ENCODE data around the gene THEMIS. TPM values are rescaled to one million over a fixed set of nuclear protein-coding genes. Genes with fewer than 3 reads are reported as not detected.

Gene THEMIS
- total and polyA plus RNA-seq, 2 of the 4 experiments (the other 2 are of a cell fraction): not detected

DNA sequence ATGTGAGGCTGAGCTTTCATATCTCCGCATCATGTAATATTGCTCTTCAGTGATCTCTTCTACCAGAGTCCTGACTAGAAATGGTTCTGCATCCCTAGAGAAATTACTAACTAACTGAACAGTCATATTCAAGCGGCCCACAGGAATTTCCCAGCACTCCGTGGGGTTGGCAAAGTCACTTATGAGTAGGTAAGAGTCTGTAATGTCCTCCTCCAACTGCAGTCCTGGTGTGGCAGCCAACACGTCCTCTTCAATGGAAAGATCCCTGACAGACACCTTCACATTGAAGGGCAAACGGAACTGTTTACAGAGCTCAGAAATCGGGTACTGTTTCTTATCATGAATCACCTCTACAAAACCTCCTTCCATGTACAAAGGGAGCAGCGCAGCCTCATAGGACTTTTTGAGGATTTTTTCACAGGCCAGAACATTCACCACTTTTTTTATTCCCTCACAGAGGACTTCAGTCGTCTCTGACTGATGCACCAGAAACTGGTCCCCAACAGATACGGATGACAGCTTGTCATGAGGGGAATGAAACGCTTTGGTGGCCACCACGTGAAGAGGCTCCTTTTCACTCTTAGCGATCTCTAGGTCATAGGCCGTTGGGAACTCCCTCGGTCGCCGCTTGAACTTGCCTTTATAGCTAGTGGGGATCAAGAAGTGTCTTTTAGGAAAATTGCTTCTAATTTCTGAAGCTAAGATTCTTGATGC is 87.7 kb downstream of the THEMIS start:
- no peak overlapping the region for H2BK120ac ChIP-seq (ENCODE audit: low read depth, low read length)
- ChIA-PET CTCF (interaction anchor here (1.0 kb wide), 1 partner anchor 10 kb away, joined by 3 read pairs; no protein-coding TSS in a partner anchor), POLR2A (ENCODE audit: unreplicated experiment) (interaction anchor here (0.5 kb wide), 1 partner anchor 1867 kb away, joined by 10 read pairs; no protein-coding TSS in a partner anchor)
- H4K5ac ChIP-seq (ENCODE audit: low read depth, low read length): no peak overlapping the region
- no peak overlapping the region for H2AK9ac ChIP-seq (replicated peaks; ENCODE audit: low read depth, low read length, poor library complexity)
- H3K4me1 ChIP-seq (ENCODE audit: control insufficient read depth, insufficient read depth, low read length): no peaks in the 10 kb centered on the region
- H2AFZ ChIP-seq (replicated peaks; ENCODE audit: low read length, poor library complexity): no peak overlapping the region
- no peaks in the 10 kb centered on the region for H3K36me3 ChIP-seq (ENCODE audit: control insufficient read depth, insufficient read depth, low read length)
- in situ Hi-C loops (cut with MboI; ENCODE audit: low sequenced_read_pairs): no loop called here
- dilution Hi-C loops (cut with HindIII; ENCODE audit: low sequenced_read_pairs, unreplicated experiment): no loop called here
- no peak overlapping the region for H3K4me2 ChIP-seq (ENCODE audit: low read depth, low read length)
- intact Hi-C loops (cut with micrococcal nuclease): no loop called here
- WGBS, 2 experiments (ENCODE audit: extremely low coverage in 2 of 2, insufficient read length in 1 of 2): 93% methylated on average over 2 of the region's 16 CpGs; no CpG with 5 or more reads in 1 of the 2 experiments
- no peak overlapping the region for H2AK5ac ChIP-seq (ENCODE audit: low read depth, low read length)
- H3K4ac ChIP-seq (ENCODE audit: low read depth, low read length): no peak overlapping the region
- no peak overlapping the region for H3K23ac ChIP-seq (ENCODE audit: low read depth, low read length)
- no peaks in the 10 kb centered on the region for H3K9me3 ChIP-seq (ENCODE audit: control insufficient read depth, insufficient read depth, low read length)
- no peak overlapping the region for H3K27ac ChIP-seq (ENCODE audit: insufficient read depth, low read length)
- no peaks in the 10 kb centered on the region for H3K9me1 ChIP-seq (ENCODE audit: insufficient read depth, low read length)
- H2BK15ac ChIP-seq (ENCODE audit: low read depth, low read length): no peak overlapping the region
- no peak overlapping the region for H4K8ac ChIP-seq (ENCODE audit: low read depth in 2 of 2, low read length in 2 of 2)
- ATAC-seq (ENCODE audit: low read depth) (no peak), DNase-seq (no peak)
- H3K4me3 ChIP-seq (ENCODE audit: insufficient read depth, low read depth, low read length): no peak overlapping the region
- no peak overlapping the region for H3K14ac ChIP-seq (replicated peaks; ENCODE audit: low read depth, low read length)
- TF ChIP-seq, protein P1, sequence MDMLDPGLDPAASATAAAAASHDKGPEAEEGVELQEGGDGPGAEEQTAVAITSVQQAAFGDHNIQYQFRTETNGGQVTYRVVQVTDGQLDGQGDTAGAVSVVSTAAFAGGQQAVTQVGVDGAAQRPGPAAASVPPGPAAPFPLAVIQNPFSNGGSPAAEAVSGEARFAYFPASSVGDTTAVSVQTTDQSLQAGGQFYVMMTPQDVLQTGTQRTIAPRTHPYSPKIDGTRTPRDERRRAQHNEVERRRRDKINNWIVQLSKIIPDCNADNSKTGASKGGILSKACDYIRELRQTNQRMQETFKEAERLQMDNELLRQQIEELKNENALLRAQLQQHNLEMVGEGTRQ (IDR thresholded peaks at IDR 0.05; ENCODE audit: low read depth, low read length): no peak
- no peak for TF ChIP-seq FOS (IDR thresholded peaks at IDR 0.05; ENCODE audit: low read depth, low read length)
- TF ChIP-seq MAFK (IDR thresholded peaks at IDR 0.05; ENCODE audit: low read depth, low read length): no peak
- TF ChIP-seq NFE2L2 (IDR thresholded peaks at IDR 0.05; ENCODE audit: low read depth, low read length): no peak
- TF ChIP-seq SMC3 (IDR thresholded peaks at IDR 0.05; ENCODE audit: low read depth, low read length): no peak
- no peak for TF ChIP-seq POLR2A (IDR thresholded peaks at IDR 0.05; ENCODE audit: low read depth, low read length)
- no peak for TF ChIP-seq BHLHE40 (IDR thresholded peaks at IDR 0.05; ENCODE audit: low read depth, low read length)
- TF ChIP-seq RFX5 (IDR thresholded peaks at IDR 0.05; ENCODE audit: low read depth, low read length): no peak
- H3K18ac ChIP-seq (ENCODE audit: low read depth, low read length): no peak overlapping the region
- no peaks in the 10 kb centered on the region for H3K79me1 ChIP-seq (ENCODE audit: low read depth in 1 of 2, low read length in 2 of 2)
- no peak overlapping the region for H4K91ac ChIP-seq (ENCODE audit: insufficient read depth, low read depth, low read length)
- no peaks in the 10 kb centered on the region for H4K20me1 ChIP-seq (ENCODE audit: insufficient read depth, low read length)
- no peak overlapping the region for H2BK20ac ChIP-seq (ENCODE audit: low read depth, low read length)
- no peak overlapping the region for H2BK5ac ChIP-seq (ENCODE audit: low read depth, low read length, poor library complexity, severe bottlenecking)
- H3K27me3 ChIP-seq (ENCODE audit: control insufficient read depth, insufficient read depth, low read length): peaks cover 12% of the 10 kb centered on the region
- H3K9ac ChIP-seq (ENCODE audit: low read depth, low read length): no peak overlapping the region
- H3K56ac ChIP-seq (ENCODE audit: extremely low read depth, insufficient read depth, low read length): no peak overlapping the region
- no TSS peak for BruUV-seq (replicated peaks)

Measured in IMR-90 (cell line).